ENCODE results near the gene STAT5B.
"Not testable (repeated sequence)": the region's sequence is repeated elsewhere in the genome, so short reads cannot be mapped to it uniquely, and the experiment has no call there.

DNA sequence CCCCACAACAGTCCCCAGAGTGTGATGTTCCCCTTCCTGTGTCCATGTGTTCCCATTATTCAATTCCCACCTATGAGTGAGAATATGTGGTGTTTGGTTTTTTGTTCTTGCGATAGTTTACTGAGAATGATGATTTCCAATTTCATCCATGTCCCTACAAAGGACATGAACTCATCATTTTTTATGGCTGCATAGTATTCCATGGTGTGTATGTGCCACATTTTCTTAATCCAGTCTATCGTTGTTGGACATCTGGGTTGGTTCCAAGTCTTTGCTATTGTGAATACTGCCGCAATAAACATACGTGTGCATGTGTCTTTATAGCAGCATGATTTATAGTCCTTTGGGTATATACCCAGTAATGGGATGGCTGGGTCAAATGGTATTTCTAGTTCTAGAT lies 11.8 kb downstream of the STAT5B start:
- not testable (repeated sequence) for TF ChIP-seq EZH2 (IDR thresholded peaks at IDR 0.05; ENCODE audit: low read length, missing control alignments)
- TF ChIP-seq, protein P1, sequence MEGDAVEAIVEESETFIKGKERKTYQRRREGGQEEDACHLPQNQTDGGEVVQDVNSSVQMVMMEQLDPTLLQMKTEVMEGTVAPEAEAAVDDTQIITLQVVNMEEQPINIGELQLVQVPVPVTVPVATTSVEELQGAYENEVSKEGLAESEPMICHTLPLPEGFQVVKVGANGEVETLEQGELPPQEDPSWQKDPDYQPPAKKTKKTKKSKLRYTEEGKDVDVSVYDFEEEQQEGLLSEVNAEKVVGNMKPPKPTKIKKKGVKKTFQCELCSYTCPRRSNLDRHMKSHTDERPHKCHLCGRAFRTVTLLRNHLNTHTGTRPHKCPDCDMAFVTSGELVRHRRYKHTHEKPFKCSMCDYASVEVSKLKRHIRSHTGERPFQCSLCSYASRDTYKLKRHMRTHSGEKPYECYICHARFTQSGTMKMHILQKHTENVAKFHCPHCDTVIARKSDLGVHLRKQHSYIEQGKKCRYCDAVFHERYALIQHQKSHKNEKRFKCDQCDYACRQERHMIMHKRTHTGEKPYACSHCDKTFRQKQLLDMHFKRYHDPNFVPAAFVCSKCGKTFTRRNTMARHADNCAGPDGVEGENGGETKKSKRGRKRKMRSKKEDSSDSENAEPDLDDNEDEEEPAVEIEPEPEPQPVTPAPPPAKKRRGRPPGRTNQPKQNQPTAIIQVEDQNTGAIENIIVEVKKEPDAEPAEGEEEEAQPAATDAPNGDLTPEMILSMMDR (conservative IDR thresholded peaks at IDR 0.05 in 1 of 2, IDR thresholded peaks at IDR 0.05 in 1 of 2; ENCODE audit: low read depth in 1 of 2, low read length in 2 of 2) = not testable (repeated sequence)

All from fibroblast of lung (primary cell).